ENCODE measurements around the gene SRGAP3. TPM values are rescaled to one million over a fixed set of nuclear protein-coding genes. Genes with fewer than 3 reads are reported as not detected.

Gene SRGAP3
- total and polyA plus RNA-seq, 2 donors (not counting 1 experiment from before 2014, with no cell fraction given), result 1.4 to 1.5 TPM

GRCh38 chr3:8983026-8983425, 266.4 kb downstream of the SRGAP3 start:
- Histone ChIP-seq H3K36me3 (replicated peaks in 1 of 2; ENCODE audit: control extremely low read depth in 1 of 2, control insufficient read depth in 1 of 2, extremely low read depth in 1 of 2, insufficient read depth in 2 of 2, low read length in 1 of 2) (no peaks in the 10 kb centered on the region), H3K4me1 (ENCODE audit: control insufficient read depth in 2 of 2, insufficient read depth in 2 of 2, low read length in 2 of 2) (peaks cover 0 to 6% of the 10 kb centered on the region in 2 donors), H3K4me2 (replicated peaks; ENCODE audit: low read depth, low read length, poor library complexity, severe bottlenecking) (no peak overlapping the region), H3K79me2 (ENCODE audit: control insufficient read depth, insufficient read depth, low read length) (no peaks in the 10 kb centered on the region), H3K4me3 (ENCODE audit: control extremely low read depth in 1 of 5, extremely low read depth in 1 of 5, insufficient read depth in 1 of 5, low read depth in 2 of 5, low read length in 4 of 5) (no peak overlapping the region), H4K20me1 (ENCODE audit: control insufficient read depth, insufficient read depth, low read length, poor library complexity, severe bottlenecking) (no peaks in the 10 kb centered on the region), H3K9ac (ENCODE audit: low read length) (no peak overlapping the region), H3K9me3 (ENCODE audit: control extremely low read depth in 1 of 3, control insufficient read depth in 2 of 3, insufficient read depth in 1 of 3, low read length in 2 of 3) (peaks cover 0 to 6% (median 3%) of the 10 kb centered on the region in 3 donors), H3K27ac (ENCODE audit: low read length in 2 of 2) (no peak overlapping the region), H2AFZ (ENCODE audit: insufficient read depth, low read depth, low read length, poor library complexity, severe bottlenecking) (no peak overlapping the region), H3K27me3 (replicated peaks in 1 of 4; ENCODE audit: control extremely low read depth in 1 of 4, control insufficient read depth in 3 of 4, insufficient read depth in 4 of 4, low read length in 3 of 4) (peaks cover 0 to 24% (median 11%) of the 10 kb centered on the region in 4 experiments)
- H3K9me3 Mint-ChIP-seq (ENCODE audit: insufficient read depth), result peaks cover 3% of the 10 kb centered on the region
- no peak for DNase-seq
- ChIA-PET POLR2A (no interaction called here), CTCF (no interaction called here)
- no peak overlapping the region for H3K4me3 Mint-ChIP-seq
- WGBS (ENCODE audit: insufficient coverage), result 100% methylated on average over 1 of the region's 1 CpG
- intact Hi-C loops (cut with micrococcal nuclease), result no loop called here
- peaks cover 30% of the 10 kb centered on the region for H3K27me3 Mint-ChIP-seq
- H3K4me1 Mint-ChIP-seq, result peaks cover 7% of the 10 kb centered on the region
- no peak overlapping the region for H3K27ac Mint-ChIP-seq
- no peak for ATAC-seq (ENCODE audit: low read depth)
- TF ChIP-seq CTCF (IDR thresholded peaks at IDR 0.05) (no peak), EZH2 (IDR thresholded peaks at IDR 0.05; ENCODE audit: borderline replicate concordance, insufficient read depth, low read depth, low read length, poor library complexity, severe bottlenecking) (no peak)

GRCh38 chr3:8982509-8982908, 266.9 kb downstream of the SRGAP3 start:
- DNase-seq (no peak), ATAC-seq (ENCODE audit: low read depth) (no peak)
- Histone ChIP-seq H3K27ac (ENCODE audit: low read length in 2 of 2) (no peak overlapping the region), H3K79me2 (ENCODE audit: control insufficient read depth, insufficient read depth, low read length) (no peaks in the 10 kb centered on the region), H3K4me1 (ENCODE audit: control insufficient read depth in 2 of 2, insufficient read depth in 2 of 2, low read length in 2 of 2) (peaks cover 0 to under 1% of the 10 kb centered on the region in 2 donors), H3K27me3 (replicated peaks in 1 of 4; ENCODE audit: control extremely low read depth in 1 of 4, control insufficient read depth in 3 of 4, insufficient read depth in 4 of 4, low read length in 3 of 4) (peaks cover 0 to 26% (median 14%) of the 10 kb centered on the region in 4 experiments), H4K20me1 (ENCODE audit: control insufficient read depth, insufficient read depth, low read length, poor library complexity, severe bottlenecking) (no peaks in the 10 kb centered on the region), H3K36me3 (replicated peaks in 1 of 2; ENCODE audit: control extremely low read depth in 1 of 2, control insufficient read depth in 1 of 2, extremely low read depth in 1 of 2, insufficient read depth in 2 of 2, low read length in 1 of 2) (no peaks in the 10 kb centered on the region), H3K4me3 (ENCODE audit: control extremely low read depth in 1 of 5, extremely low read depth in 1 of 5, insufficient read depth in 1 of 5, low read depth in 2 of 5, low read length in 4 of 5) (no peak overlapping the region), H2AFZ (ENCODE audit: insufficient read depth, low read depth, low read length, poor library complexity, severe bottlenecking) (no peak overlapping the region), H3K4me2 (replicated peaks; ENCODE audit: low read depth, low read length, poor library complexity, severe bottlenecking) (no peak overlapping the region), H3K9me3 (ENCODE audit: control extremely low read depth in 1 of 3, control insufficient read depth in 2 of 3, insufficient read depth in 1 of 3, low read length in 2 of 3) (peaks cover 0 to 6% (median 3%) of the 10 kb centered on the region in 3 donors), H3K9ac (ENCODE audit: low read length) (no peak overlapping the region)
- POLR2A ChIA-PET, result no interaction called here
- TF ChIP-seq EZH2 (IDR thresholded peaks at IDR 0.05; ENCODE audit: borderline replicate concordance, insufficient read depth, low read depth, low read length, poor library complexity, severe bottlenecking) (no peak), CTCF (IDR thresholded peaks at IDR 0.05) (no peak)
- H3K27me3 Mint-ChIP-seq, result peaks cover 34% of the 10 kb centered on the region
- peaks cover 3% of the 10 kb centered on the region for H3K9me3 Mint-ChIP-seq (ENCODE audit: insufficient read depth)
- H3K4me3 Mint-ChIP-seq, result no peak overlapping the region
- no peak overlapping the region for H3K27ac Mint-ChIP-seq
- CTCF ChIA-PET, result no interaction called here
- H3K4me1 Mint-ChIP-seq, result peaks cover 2% of the 10 kb centered on the region
- intact Hi-C loops (cut with micrococcal nuclease), result no loop called here
- 7% methylated on average over 2 of the region's 5 CpGs for WGBS (ENCODE audit: insufficient coverage)

Measured in B cell (primary cell).